Natural killer cell (primary cell): ENCODE data around the gene CSNK1E. TPM values are rescaled to one million over a fixed set of nuclear protein-coding genes. Genes with fewer than 3 reads are reported as not detected.

Experiments used
- ATAC-seq, 3 donors: fragments of 150-1000 bp in 2 of 3; fragments of 200-7000 bp in 1 of 3; cut with Tn5 transposase; 1 replicate in 1 of 3; 2 replicates in 2 of 3; pipeline ENCODE4 v1.10.0; 2021; ENCODE audit warnings: mild to moderate bottlenecking in 2 of 3, moderate library complexity in 2 of 3
- DNase-seq, 2 donors: peaks; one replicate each; pipeline versions ENCODE4 v3.0.0 to v3.0.0-alpha.2; 2013 to 2021; ENCODE audit warnings: mixed read lengths in 1 of 2
- H3K27ac ChIP-seq: one replicate; pipeline ENCODE4 v1.5.1; 2013; ENCODE audit warnings: mild to moderate bottlenecking, low read length
- H3K27me3 ChIP-seq: one replicate; pipeline ENCODE4 v1.6.1; 2013; ENCODE audit warnings: low read length; ENCODE audit not compliant: control insufficient read depth, insufficient read depth
- H3K36me3 ChIP-seq: one replicate; pipeline ENCODE4 v1.6.1; 2013; ENCODE audit warnings: low read length; ENCODE audit not compliant: control insufficient read depth, insufficient read depth
- H3K4me1 ChIP-seq: one replicate; pipeline ENCODE4 v1.6.1; 2013; ENCODE audit warnings: low read length; ENCODE audit not compliant: control insufficient read depth, insufficient read depth
- H3K4me3 ChIP-seq: one replicate; pipeline ENCODE4 v1.5.1; 2013; ENCODE audit warnings: low read length
- H3K9me3 ChIP-seq: one replicate; pipeline ENCODE4 v1.6.1; 2013; ENCODE audit warnings: low read length; ENCODE audit not compliant: control insufficient read depth, insufficient read depth
- H3K27ac Mint-ChIP-seq, 2 donors: one replicate each; pipeline ENCODE4 v1.8.0; 2022; ENCODE audit warnings: mild to moderate bottlenecking in 2 of 2, mixed read lengths in 2 of 2, moderate library complexity in 1 of 2
- H3K27me3 Mint-ChIP-seq, 2 donors: one replicate each; pipeline ENCODE4 v1.8.0; 2022; ENCODE audit warnings: low read depth in 2 of 2, mixed read lengths in 2 of 2
- H3K36me3 Mint-ChIP-seq: one replicate; pipeline ENCODE4 v1.8.0; 2022; ENCODE audit warnings: mixed read lengths
- H3K4me1 Mint-ChIP-seq, 2 donors: one replicate each; pipeline ENCODE4 v1.8.0; 2022; ENCODE audit warnings: mixed read lengths in 2 of 2
- H3K4me3 Mint-ChIP-seq: one replicate; pipeline ENCODE4 v1.8.0; 2022; ENCODE audit warnings: mild to moderate bottlenecking, moderate library complexity, mixed read lengths
- H3K9me3 Mint-ChIP-seq, 2 donors: one replicate each; pipeline ENCODE4 v1.8.0; 2022; ENCODE audit warnings: mixed read lengths in 2 of 2
- WGBS: methylation state at CpG from one replicate; pipeline ENCODE4 v1.1.7; 2013; ENCODE audit warnings: missing lambda C conversion rate; ENCODE audit not compliant: insufficient coverage; 5-methylcytosine and 5-hydroxymethylcytosine counted together
- intact Hi-C: fragments of 100-400 bp; cut with micrococcal nuclease; formaldehyde crosslinking; loops from one replicate; pipeline ENCODE4 v1.14.2; 2022
- total RNA-seq, 4 donors: library from RNA; stranded (reverse); fragments of 120-200 nt in 1 of 4; gene quantifications; one replicate each; pipeline versions ENCODE4 v1.2.3 to v1.2.4, GENCODE V29; 2013 to 2022
- TF ChIP-seq, protein P1 (sequence below): fragments of 200-600 bp; IDR thresholded peaks from one replicate; pipeline ENCODE4 v1.8.0; 2022; ENCODE audit warnings: antibody characterized with exemption

CSNK1E gene
- total RNA-seq, 3 donors from 2014 or later (not counting 1 experiment from before 2014, with no cell fraction given), result 126 to 178 (median 149) TPM

GRCh38 chr22:38350444-38351359 is 33.5 kb upstream of the CSNK1E start:
- Histone ChIP-seq H3K27ac (no peak overlapping the region), H3K9me3 (no peaks in the 10 kb centered on the region), H3K27me3 (no peaks in the 10 kb centered on the region), H3K36me3 (peaks cover 2% of the 10 kb centered on the region), H3K4me1 (peaks cover 6% of the 10 kb centered on the region), H3K4me3 (no peak overlapping the region)
- no peak for ATAC-seq
- Mint-ChIP-seq H3K4me3 (no peak overlapping the region), H3K4me1 (peaks cover 6 to 7% of the 10 kb centered on the region in 2 donors), H3K27me3 (peaks cover 0 to 6% of the 10 kb centered on the region in 2 donors), H3K9me3 (no peaks in the 10 kb centered on the region), H3K36me3 (no peaks in the 10 kb centered on the region), H3K27ac (no peak overlapping the region)
- DNase-seq, result no peak
- TF ChIP-seq, protein P1, sequence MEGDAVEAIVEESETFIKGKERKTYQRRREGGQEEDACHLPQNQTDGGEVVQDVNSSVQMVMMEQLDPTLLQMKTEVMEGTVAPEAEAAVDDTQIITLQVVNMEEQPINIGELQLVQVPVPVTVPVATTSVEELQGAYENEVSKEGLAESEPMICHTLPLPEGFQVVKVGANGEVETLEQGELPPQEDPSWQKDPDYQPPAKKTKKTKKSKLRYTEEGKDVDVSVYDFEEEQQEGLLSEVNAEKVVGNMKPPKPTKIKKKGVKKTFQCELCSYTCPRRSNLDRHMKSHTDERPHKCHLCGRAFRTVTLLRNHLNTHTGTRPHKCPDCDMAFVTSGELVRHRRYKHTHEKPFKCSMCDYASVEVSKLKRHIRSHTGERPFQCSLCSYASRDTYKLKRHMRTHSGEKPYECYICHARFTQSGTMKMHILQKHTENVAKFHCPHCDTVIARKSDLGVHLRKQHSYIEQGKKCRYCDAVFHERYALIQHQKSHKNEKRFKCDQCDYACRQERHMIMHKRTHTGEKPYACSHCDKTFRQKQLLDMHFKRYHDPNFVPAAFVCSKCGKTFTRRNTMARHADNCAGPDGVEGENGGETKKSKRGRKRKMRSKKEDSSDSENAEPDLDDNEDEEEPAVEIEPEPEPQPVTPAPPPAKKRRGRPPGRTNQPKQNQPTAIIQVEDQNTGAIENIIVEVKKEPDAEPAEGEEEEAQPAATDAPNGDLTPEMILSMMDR, result no peak
- intact Hi-C loops, result no loop called here
- 93% methylated on average over 9 of the region's 9 CpGs for WGBS

GRCh38 chr22:38348751-38349496 is 31.7 kb upstream of the CSNK1E start:
- Mint-ChIP-seq H3K4me1 (peaks cover 6 to 7% of the 10 kb centered on the region in 2 donors), H3K9me3 (no peaks in the 10 kb centered on the region), H3K36me3 (no peaks in the 10 kb centered on the region), H3K27me3 (peaks cover 0 to 6% of the 10 kb centered on the region in 2 donors), H3K27ac (no peak overlapping the region), H3K4me3 (no peak overlapping the region)
- intact Hi-C loops, result no loop called here
- Histone ChIP-seq H3K27ac (no peak overlapping the region), H3K27me3 (no peaks in the 10 kb centered on the region), H3K4me3 (no peak overlapping the region), H3K4me1 (peaks cover 6% of the 10 kb centered on the region), H3K36me3 (no peaks in the 10 kb centered on the region), H3K9me3 (no peaks in the 10 kb centered on the region)
- WGBS, result 86% methylated on average over 14 of the region's 14 CpGs
- ATAC-seq (no peak), DNase-seq (no peak)
- TF ChIP-seq, protein P1, result no peak

- no peaks in the 10 kb centered on the region for H3K36me3 Mint-ChIP-seq
- no peak overlapping the region for H3K27ac ChIP-seq
- H3K4me3 Mint-ChIP-seq, result no peak overlapping the region
- WGBS, result 80% methylated on average over 14 of the region's 14 CpGs
- peaks cover 6 to 7% of the 10 kb centered on the region in 2 donors for H3K4me1 Mint-ChIP-seq
- H3K27ac Mint-ChIP-seq, result no peak overlapping the region
- intact Hi-C loops, result no loop called here
- DNase-seq (no peak), ATAC-seq (no peak)
- no peaks in the 10 kb centered on the region for H3K9me3 ChIP-seq
- no peaks in the 10 kb centered on the region for H3K36me3 ChIP-seq
- peaks cover 0 to 6% of the 10 kb centered on the region in 2 donors for H3K27me3 Mint-ChIP-seq
- H3K9me3 Mint-ChIP-seq, result no peaks in the 10 kb centered on the region
- no peak overlapping the region for H3K4me3 ChIP-seq
- no peaks in the 10 kb centered on the region for H3K27me3 ChIP-seq
- H3K4me1 ChIP-seq, result peaks cover 3% of the 10 kb centered on the region
- TF ChIP-seq, protein P1, result no peak
Observed at GRCh38 chr22:38347944-38348750, 30.9 kb upstream of the CSNK1E start.
